ENCODE results near the gene ENOSF1.

The ENOSF1 gene

GRCh38 chr18:671405-671804 lies 41.0 kb downstream of the ENOSF1 start:
- DNase-seq, result no peak

DNA sequence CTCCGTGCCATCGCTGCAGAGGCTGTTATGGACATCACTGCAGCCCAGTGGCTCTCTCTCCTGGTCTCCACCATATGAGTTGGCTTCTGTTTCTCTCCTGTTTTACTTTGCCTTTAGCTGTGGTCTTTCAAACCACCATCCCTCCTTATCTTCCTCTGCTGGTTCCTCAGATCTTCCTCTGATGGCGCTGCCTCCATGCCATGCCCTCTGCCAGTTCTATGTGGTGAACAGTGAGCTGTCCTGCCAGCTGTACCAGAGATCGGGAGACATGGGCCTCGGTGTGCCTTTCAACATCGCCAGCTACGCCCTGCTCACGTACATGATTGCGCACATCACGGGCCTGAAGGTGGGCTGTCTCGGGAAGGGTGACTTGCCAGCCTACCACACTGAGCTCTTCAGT lies 41.9 kb downstream of the ENOSF1 start:
- no peak for DNase-seq

DNA sequence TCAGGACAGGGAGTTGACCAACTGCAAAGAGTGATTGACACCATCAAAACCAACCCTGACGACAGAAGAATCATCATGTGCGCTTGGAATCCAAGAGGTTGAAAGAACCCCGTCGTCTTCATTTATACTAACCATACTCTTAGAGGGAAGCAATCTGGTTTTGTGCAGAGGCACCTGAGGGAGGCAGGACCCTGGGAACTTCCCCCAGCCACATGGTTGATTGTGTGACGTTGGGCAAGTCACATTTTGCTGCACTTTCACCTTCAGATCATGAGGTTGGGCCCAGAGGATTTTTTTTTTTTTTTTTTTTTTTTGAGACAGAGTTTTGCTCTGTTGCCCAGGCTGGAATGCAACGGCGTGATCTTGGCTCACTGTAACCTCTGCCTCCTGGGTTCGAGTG lies 43.4 kb downstream of the ENOSF1 start:
- no peak for DNase-seq

DNA sequence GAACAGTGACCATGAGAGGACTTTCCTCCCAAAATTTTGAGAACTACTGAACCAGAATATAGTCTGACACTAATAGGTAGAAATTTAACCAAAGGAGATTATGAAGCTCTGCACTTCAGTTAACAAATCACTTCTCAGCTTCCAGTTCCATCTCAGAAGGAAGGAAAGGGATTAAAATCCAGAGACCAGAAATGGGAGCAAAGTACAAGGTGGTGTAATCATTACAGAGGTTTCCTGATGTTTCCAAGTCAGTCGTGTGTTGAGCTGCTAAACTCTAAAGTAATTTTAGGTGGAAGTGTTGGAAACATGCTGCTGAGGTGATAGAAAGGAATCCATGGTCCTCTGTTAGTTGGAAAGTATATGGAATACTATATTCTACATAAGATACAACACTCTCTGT lies 44.2 kb downstream of the ENOSF1 start:
- DNase-seq, result no peak

GRCh38 chr18:666628-667027 lies 45.8 kb downstream of the ENOSF1 start:
- DNase-seq, result no peak

GRCh38 chr18:666177-666576 lies 46.3 kb downstream of the ENOSF1 start:
- no peak for DNase-seq

DNA sequence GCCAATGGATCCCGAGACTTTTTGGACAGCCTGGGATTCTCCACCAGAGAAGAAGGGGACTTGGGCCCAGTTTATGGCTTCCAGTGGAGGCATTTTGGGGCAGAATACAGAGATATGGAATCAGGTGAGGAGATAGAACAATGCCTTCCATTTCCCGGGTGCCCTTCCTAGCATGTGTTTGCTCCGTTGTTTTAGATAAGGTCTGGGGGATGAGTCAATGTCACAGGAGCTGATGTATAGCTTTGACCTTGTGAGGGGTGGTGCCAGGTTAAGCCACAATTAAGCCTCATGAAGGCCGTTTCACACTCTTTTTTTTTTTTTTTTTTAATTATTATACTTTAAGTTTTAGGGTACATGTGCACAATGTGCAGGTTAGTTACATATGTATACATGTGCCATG lies 50.2 kb downstream of the ENOSF1 start:
- DNase-seq, result no peak

GRCh38 chr18:659597-659996 lies 52.8 kb downstream of the ENOSF1 start:
- DNase-seq, result no peak

- DNase-seq, result no peak
Measured at GRCh38 chr18:658947-659533, 53.4 kb downstream of the ENOSF1 start.

- DNase-seq, result peak; percentile 86
Measured at GRCh38 chr18:658001-658946, 54.2 kb downstream of the ENOSF1 start.

- DNase-seq, result peak; percentile 87
Measured at GRCh38 chr18:657311-658000, 55.0 kb downstream of the ENOSF1 start, which contains the start of gene TYMS. TSS of gene TYMS (plus strand) at chr18:657653. CDS start at chr18:657743, 90 bp downstream.

DNA sequence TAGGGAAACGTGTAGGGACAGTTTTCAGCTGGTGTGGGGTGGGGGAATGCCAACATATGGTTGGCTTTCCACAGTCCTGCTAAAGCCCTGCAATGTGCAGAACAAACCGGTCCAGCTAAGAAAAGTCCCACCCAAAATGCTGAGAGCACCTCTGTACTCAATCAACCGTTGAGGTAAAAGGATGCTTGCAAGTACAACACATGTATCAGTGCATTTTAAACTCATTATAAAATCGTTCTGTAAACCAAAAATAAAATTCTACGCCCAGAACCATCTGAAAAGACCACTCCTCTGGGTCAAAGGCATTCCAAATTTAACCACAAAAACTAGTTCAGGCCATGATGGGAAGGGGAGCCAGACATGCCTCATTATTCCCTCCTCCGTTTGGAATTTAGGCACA lies 57.0 kb downstream of the ENOSF1 start:
- no peak for DNase-seq

DNA sequence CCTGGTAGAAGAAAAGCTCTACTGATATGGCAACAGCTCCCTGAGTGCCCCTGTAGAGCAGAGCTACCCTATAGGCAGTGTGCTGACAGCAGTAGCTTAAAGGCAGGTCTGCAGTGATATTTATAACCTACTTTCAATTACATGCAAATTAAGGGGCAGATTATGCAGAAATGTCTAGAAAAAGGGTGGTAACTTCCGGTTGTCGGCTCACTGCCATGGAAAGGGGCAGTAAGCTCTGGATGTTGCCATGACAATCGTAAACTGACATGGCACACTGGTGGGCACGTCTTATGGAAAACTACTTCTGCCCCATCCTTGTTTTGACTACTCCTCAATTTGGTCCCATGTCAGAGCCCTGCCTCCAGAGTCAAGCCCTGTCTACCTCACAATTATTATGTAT lies 57.8 kb downstream of the ENOSF1 start:
- DNase-seq, result no peak

- no peak for DNase-seq
Measured at GRCh38 chr18:653512-653911, 58.9 kb downstream of the ENOSF1 start.

- no peak for DNase-seq
Measured at GRCh38 chr18:652131-652530, 60.3 kb downstream of the ENOSF1 start.

DNA sequence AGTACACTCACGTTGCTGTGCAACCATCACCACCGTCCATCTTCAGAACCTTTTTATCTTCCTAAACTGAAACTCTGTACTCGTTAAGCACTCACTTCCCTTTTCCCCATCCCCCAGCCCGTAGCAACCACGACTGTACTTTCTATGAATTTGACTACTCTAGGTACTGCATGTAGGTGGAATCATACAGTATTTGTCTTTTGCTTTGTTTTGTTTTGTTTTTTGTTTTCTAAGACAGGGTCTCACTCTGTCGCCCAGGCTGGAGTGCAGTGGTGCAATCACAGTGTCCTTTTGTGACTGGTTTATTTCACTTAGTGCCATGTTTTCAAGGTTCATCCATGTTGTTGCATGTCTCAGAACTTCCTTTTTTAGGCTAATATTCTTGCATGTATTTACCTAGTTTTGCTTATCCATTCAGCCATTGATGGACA lies 62.0 kb downstream of the ENOSF1 start:
- no peak for DNase-seq

GRCh38 chr18:649341-649740 lies 63.1 kb downstream of the ENOSF1 start:
- DNase-seq, result no peak

- no peak for DNase-seq
Measured at GRCh38 chr18:647304-647703, 65.1 kb downstream of the ENOSF1 start.

GRCh38 chr18:644395-645004 lies 67.9 kb downstream of the ENOSF1 start:
- DNase-seq, result no peak

DNA sequence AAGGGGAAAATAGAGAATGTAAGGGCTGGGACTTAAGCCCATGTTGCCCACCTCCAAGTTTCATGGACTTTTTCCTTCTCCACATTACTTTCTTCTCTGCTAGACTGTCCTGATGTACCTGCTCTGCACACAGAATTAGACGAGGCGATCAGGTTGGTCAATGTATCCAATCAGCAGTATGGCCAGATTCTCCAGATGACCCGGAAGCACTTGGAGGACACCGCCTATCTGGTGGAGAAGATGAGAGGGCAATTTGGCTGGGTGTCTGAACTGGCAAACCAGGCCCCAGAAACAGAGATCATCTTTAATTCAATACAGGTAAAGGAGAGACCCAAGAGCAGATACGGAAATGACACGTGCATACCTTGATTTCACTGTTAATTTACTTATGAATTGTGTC lies 71.2 kb downstream of the ENOSF1 start:
- DNase-seq, result no peak

GRCh38 chr18:635171-635570 lies 77.3 kb downstream of the ENOSF1 start:
- no peak for DNase-seq

- DNase-seq, result no peak
Measured at GRCh38 chr18:634551-635045, 77.8 kb downstream of the ENOSF1 start.

- no peak for DNase-seq
Measured at GRCh38 chr18:631560-631959, 80.9 kb downstream of the ENOSF1 start.

Measured in NCI-H1436 (cell line).